ENCODE results near the gene COX6B2.
"Not testable (repeated sequence)": the region's sequence is repeated elsewhere in the genome, so short reads cannot be mapped to it uniquely, and the experiment has no call there.

Gene COX6B2, protein sequence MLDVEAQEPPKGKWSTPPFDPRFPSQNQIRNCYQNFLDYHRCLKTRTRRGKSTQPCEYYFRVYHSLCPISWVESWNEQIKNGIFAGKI

GRCh38 chr19:55354698-55355212, at the start of gene COX6B2:
TSS of gene COX6B2 (minus strand) at chr19:55354719. CDS start at chr19:55354521, 198 bp downstream.
- no peak for DNase-seq (ENCODE audit: low read depth)

DNA sequence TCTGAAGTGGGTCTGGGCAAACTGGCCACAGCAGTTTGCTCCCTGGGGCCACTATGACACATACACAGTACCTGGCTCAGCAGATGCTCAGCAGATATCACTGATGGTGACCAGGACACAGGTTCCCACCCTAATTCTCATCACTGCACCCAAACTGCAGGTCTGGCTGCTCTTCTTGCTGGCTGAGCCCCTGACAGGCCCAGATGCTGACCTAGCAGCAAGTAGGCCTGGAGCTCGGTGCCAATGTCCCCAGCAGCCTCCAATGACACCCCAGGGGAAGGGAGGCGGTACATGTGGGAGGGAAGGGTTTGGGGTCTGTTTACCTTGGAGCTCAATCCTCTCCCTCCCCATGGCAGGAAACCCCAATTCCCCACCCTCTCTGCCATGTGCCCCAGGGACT, 48.0 kb upstream of the COX6B2 start:
- DNase-seq (ENCODE audit: low read depth) = no peak

GRCh38 chr19:55401390-55401789, 46.9 kb upstream of the COX6B2 start:
- not testable (repeated sequence) for DNase-seq (ENCODE audit: low read depth)

DNA sequence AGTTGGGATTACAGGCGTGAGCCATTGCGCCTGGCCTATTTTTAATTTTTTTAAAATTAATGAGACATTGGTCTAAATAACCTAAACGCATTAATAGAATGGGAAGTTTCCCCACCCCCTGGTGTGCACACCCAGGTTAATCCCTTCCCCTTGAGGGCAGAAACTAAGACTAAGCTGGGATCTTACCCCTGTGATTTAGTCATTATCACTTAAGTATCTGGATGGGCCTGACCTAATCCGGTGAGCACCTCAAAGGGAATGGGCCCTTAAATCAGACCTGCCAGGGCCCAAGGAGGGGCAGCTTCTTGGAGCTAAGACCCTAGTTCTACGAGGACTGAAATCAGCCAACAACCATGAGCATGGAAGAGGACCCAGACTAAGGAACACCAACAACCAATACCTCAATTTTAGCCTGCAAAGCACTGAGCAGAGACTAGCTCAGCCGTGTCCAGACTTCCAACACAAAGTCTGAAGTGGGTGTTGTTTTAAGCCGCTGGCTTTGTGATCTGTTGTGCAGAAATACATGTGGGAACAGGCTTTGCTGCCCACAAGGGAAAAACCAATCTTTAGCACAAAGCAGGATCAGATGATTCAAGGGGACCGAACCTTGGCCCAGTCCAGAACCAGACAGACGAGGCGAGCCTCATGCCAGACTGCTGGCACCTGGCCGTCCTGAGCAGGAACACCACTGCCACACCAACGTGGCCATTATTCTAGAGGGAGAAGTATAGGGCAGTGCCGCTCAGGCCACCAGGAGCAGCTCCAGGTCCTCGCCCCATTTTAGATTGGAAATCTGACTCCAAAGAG, 46.0 kb upstream of the COX6B2 start:
- no peak for DNase-seq (ENCODE audit: low read depth)

DNA sequence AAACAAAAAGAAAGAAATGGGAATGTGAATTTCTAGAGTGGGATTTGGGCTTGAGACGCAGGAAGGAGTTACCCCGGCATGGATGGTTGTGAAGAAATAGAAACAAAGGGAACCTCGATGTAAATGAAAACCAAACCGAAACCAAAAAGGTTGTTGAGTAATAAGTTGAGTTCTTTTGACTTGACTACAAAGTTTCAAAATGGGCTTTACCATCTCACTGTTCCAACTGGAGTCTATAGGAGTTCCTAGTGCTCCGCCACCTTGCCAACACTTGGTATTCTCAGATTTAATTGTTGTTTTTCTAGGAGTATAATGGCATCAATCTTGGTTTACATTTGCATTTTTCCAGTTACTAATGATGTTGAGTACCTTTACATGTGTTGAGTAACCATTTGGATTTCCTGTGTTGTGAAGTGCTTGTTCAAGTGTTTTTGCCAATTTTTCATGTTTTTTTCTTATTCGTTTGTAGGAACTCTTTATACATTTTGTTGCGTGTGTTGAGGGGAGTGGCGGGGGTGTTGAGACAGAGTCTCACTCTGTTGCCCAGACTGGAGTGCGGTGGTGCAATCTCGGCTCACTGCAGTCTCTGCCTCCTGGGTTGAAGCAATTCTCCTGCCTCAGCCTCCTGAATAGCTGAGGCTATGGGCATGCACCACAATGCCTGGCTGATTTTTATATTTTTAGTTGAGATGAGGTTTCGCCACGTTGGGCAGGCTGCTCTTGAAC, 43.8 kb upstream of the COX6B2 start:
- DNase-seq (ENCODE audit: low read depth) = no peak

- no peak for DNase-seq (ENCODE audit: low read depth)
These were observed 38.6 kb upstream of the COX6B2 start for GRCh38 chr19:55392820-55393761.

GRCh38 chr19:55391702-55392615, 37.4 kb upstream of the COX6B2 start:
- no peak for DNase-seq (ENCODE audit: low read depth)

GRCh38 chr19:55391191-55391670, 36.7 kb upstream of the COX6B2 start:
- DNase-seq (ENCODE audit: low read depth) = no peak

- no peak for DNase-seq (ENCODE audit: low read depth)
These were observed 36.0 kb upstream of the COX6B2 start for GRCh38 chr19:55390461-55390880.

DNA sequence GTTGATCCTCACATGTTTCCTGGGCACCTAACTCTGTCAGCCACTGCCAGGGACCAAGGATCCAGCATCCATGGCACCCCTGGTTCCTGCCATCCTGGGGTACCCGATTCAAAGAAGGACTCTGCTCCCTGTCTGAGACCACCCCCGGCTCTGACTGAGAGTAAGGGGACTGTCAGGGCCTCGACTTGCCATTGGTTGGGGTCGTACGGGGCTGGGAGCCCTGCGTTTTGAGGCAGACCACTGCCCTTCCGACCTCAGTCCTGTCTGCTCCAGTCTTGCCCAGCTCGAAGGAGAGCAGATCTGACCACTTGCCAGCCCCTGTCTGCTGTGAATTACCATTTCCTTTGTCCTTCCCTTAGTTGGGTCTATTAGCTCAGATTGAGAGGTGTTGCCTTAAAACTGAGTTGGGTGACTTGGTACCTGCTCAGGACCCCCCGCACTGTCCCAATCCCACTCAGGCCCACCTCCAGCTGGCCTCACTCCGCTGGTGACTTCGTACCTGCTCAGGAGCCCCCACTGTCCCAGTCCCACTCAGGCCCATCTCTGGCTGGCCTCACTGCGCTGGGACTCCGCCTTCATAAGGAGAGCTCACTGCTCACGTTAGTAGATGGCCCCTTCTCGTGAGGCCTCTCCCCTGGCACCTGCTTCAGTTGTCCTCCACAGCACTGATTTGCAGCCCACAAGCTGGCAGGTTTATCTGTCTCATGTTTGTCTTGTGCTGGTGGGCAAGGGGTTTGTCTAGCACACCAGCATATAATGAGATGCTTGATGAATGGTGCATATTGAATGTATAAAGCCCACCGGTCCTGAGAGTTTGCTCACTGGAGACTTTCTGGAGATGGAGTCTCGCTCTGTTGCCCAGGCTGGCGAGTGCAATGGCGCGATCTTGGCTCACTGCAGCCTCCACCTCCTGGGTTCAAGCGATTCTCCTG, 35.1 kb upstream of the COX6B2 start:
- DNase-seq (ENCODE audit: low read depth) = no peak

DNA sequence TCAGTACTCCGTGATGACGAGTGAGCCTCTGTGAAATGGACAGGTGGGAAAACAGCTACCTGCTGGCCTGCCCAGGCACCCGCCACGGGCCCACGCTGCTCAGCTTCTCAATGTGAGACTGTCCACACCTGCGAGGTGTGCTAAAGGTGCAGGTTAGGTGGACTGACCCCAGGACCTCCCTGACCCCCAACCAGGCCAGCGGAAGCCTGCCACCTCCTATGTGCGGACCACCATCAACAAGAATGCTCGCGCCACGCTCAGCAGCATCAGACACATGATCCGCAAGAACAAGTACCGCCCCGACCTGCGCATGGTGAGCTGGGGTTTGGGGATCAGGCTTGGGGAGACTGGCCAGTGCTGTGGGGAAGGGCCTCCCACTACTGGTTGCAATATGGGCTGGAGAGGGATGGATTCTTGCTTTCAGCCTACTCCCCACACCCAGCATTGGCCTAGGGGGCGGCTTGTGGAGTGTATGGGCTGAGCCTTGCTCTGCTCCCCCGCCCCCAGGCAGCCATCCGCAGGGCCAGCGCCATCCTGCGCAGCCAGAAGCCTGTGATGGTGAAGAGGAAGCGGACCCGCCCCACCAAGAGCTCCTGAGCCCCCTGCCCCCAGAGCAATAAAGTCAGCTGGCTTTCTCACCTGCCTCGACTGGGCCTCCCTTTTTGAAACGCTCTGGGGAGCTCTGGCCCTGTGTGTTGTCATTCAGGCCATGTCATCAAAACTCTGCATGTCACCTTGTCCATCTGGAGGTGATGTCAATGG, 33.4 kb upstream of the COX6B2 start:
- no peak for DNase-seq (ENCODE audit: low read depth)

GRCh38 chr19:55386493-55386971, 32.0 kb upstream of the COX6B2 start:
- DNase-seq (ENCODE audit: low read depth) = no peak

DNA sequence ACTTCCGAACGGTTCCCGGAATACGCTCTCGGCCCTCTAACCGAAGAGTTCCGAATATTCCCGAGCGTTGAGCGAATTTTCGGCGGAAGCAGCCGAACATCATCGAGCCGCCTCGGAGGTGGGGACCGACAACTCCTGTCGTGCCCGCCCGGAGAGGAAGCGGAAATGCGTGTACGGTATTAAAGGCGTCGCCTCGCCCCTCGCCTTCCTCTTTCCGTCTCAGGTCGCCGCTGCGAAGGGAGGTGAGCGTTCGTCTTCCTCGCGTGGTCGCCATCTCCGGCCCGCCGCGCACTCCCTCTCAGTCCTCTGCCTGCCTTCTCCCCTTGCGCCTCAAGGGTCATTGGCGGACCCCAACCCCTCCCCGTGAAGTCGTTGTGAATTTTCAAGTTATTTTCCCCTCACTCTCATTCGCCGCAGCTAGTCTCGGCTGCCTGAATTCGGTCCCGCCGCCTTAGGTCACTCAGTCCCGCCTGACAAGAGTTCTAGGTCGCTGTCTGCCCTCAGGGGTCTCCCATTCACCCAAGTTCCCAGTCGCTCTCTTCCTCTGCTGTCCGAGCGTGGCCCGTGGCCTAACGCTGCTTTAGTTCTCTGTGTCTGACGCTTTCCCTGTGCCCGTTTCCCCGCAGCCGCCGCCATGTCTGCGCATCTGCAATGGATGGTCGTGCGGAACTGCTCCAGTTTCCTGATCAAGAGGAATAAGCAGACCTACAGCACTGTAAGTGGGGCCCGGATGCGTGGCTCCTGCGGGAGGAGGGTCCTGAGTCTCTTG, 31.4 kb upstream of the COX6B2 start, which contains the start of gene RPL28:
RPL28 (plus strand) TSS at position 209 of the 769 bp plus-strand sequence; CDS start at position 635, 426 bp downstream.
- DNase-seq (ENCODE audit: low read depth) = peak; percentile 96

- peak; percentile 93 for DNase-seq (ENCODE audit: low read depth)
These were observed 30.6 kb upstream of the COX6B2 start for GRCh38 chr19:55384920-55385723.

DNA sequence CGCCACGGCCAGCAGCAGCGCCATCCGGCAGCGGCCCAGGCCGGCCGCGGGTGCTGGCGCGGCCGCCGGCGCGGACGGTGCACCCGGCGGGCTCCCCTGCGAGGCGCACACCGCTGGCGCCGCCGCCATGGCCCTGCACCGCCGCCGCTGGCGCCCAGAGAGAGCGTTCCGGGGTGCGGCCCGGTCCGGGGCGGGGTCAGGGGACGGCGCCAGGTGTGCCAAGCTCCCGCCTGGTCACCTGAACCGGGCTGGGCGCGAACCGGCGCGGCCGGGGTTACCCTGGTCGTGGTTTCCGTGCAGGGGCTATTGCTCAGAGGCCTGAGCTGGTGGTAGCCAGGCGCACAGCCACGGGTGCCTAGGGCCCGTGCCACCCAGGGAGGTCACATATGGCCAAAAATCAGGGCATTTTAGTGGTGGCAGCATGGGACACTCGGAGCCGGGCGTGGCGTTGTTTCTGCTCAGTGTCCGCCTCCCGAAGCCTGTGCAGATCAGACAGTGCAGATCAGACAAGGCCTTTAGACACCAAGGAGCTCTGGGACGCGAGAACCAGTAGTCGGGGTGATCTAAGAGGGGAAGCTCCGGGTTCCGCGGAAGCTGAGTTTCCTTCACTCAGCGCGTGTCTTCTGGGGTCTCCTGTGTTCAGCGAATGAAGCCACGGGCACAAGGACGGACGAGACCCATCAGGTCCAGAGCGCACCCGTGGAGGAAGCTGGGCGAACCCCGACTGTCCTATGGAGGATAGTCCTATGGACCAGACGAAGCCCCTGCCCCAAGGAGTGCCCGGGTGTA, 29.8 kb upstream of the COX6B2 start, which contains the start of gene TMEM238:
TMEM238 (minus strand) TSS at position 162 of the 789 bp plus-strand sequence; CDS start at position 129, 33 bp downstream.
- no peak for DNase-seq (ENCODE audit: low read depth)

All from T-helper 22 cell (primary cell).